HEK293 (cell line): ENCODE data around the gene CSK.

Experiments
- CTCF ChIA-PET: fragments of 350-600 bp; formaldehyde crosslinking; extraction: SDS; loops from one replicate; lab custom pipeline; 2021; ENCODE audit warnings: antibody characterized with exemption; lab: Yijun Ruan, JAX
- POLR2A ChIA-PET: fragments of 300-600 bp; formaldehyde crosslinking; extraction: SDS; loops from one replicate; lab custom pipeline; 2020; ENCODE audit warnings: antibody characterized with exemption, inconsistent platforms; lab: Yijun Ruan, JAX
- H3K27ac ChIP-seq: fragments of 200-500 bp; sonication (Bioruptor generic); 2 replicates; pipeline ENCODE4 v1.5.1; 2014; ENCODE audit warnings: low read depth, low read length, control low read depth, inconsistent platforms; ENCODE audit errors: extremely low read depth
- H3K36me3 ChIP-seq, 2 experiments: fragments of 200-500 bp in 1 of 2; sonication (Bioruptor generic) in 1 of 2; 1 replicate in 1 of 2; 2 replicates in 1 of 2; pipeline ENCODE4 v1.5.1; 2014 to 2017; ENCODE audit warnings: inconsistent platforms in 2 of 2, low read length in 2 of 2; ENCODE audit not compliant: control insufficient read depth in 2 of 2, insufficient read depth in 1 of 2
- H3K4me1 ChIP-seq: fragments of 200-500 bp; sonication (Bioruptor generic); 2 replicates; pipeline ENCODE4 v1.5.1; 2014; ENCODE audit warnings: mild to moderate bottlenecking, low read length, inconsistent platforms; ENCODE audit not compliant: control insufficient read depth, insufficient read depth
- H3K4me3 ChIP-seq: 2 replicates; pipeline ENCODE4 v1.5.1; 2011; ENCODE audit warnings: low read depth, mild to moderate bottlenecking, control low read depth, low read length, moderate library complexity
- H3K9me3 ChIP-seq: fragments of 200-500 bp; sonication (Bioruptor generic); 2 replicates; pipeline ENCODE4 v1.5.1; 2014; ENCODE audit warnings: low read depth, low read length, inconsistent platforms; ENCODE audit not compliant: control insufficient read depth, insufficient read depth
- GLIS1 ChIP-seq: fragments of 450-650 bp; formaldehyde crosslinking; IDR thresholded peaks from 2 replicates; pipeline ENCODE4 v1.5.1; 2016; ENCODE audit warnings: missing biosample characterization, missing genetic modification characterization
- HOXD13 ChIP-seq: sonication (generic); formaldehyde crosslinking; IDR thresholded peaks from 2 replicates; pipeline ENCODE4 v1.8.0; 2022; ENCODE audit warnings: missing genetic modification reagents, borderline replicate concordance
- OVOL3 ChIP-seq: fragments of 450-650 bp; formaldehyde crosslinking; IDR thresholded peaks from 2 replicates; pipeline ENCODE4 v1.5.1; 2016; ENCODE audit warnings: missing biosample characterization, missing genetic modification characterization
- PATZ1 ChIP-seq: fragments of 450-650 bp; formaldehyde crosslinking; IDR thresholded peaks from 2 replicates; pipeline ENCODE4 v1.5.1; 2016; ENCODE audit warnings: missing biosample characterization, missing genetic modification characterization
- SCRT2 ChIP-seq: fragments of 450-650 bp; formaldehyde crosslinking; IDR thresholded peaks from 2 replicates; pipeline ENCODE4 v1.5.1; 2016; ENCODE audit warnings: missing biosample characterization, missing genetic modification characterization
- TRIM28 ChIP-seq: IDR thresholded peaks from 2 replicates; pipeline ENCODE4 v1.6.1; 2011; ENCODE audit warnings: low read length, control low read depth, borderline replicate concordance
- TSHZ1 ChIP-seq: fragments of 450-650 bp; formaldehyde crosslinking; IDR thresholded peaks from 2 replicates; pipeline ENCODE4 v1.5.1; 2016; ENCODE audit warnings: missing biosample characterization, missing genetic modification characterization, borderline replicate concordance
- ZBTB1 ChIP-seq: fragments of 450-650 bp; formaldehyde crosslinking; IDR thresholded peaks from 2 replicates; pipeline ENCODE4 v1.5.1; 2016; ENCODE audit warnings: missing biosample characterization, missing genetic modification characterization
- ZBTB48 ChIP-seq: fragments of 450-650 bp; formaldehyde crosslinking; IDR thresholded peaks from 2 replicates; pipeline ENCODE4 v1.5.1; 2016; ENCODE audit warnings: missing biosample characterization, missing genetic modification characterization
- ZFHX2 ChIP-seq: fragments of 450-650 bp; formaldehyde crosslinking; conservative IDR thresholded peaks from 2 replicates; pipeline ENCODE4 v1.5.1; 2016; ENCODE audit warnings: missing biosample characterization, missing genetic modification characterization
- ZIC2 ChIP-seq: fragments of 450-650 bp; formaldehyde crosslinking; IDR thresholded peaks from 2 replicates; pipeline ENCODE4 v1.5.1; 2016; ENCODE audit warnings: missing biosample characterization, missing genetic modification characterization
- ZNF16 ChIP-seq: fragments of 450-650 bp; formaldehyde crosslinking; IDR thresholded peaks from 2 replicates; pipeline ENCODE4 v1.5.1; 2016; ENCODE audit warnings: low read depth, missing biosample characterization, missing genetic modification characterization
- ZNF18 ChIP-seq: fragments of 450-650 bp; formaldehyde crosslinking; IDR thresholded peaks from 2 replicates; pipeline ENCODE4 v1.5.1; 2016; ENCODE audit warnings: missing biosample characterization, missing genetic modification characterization
- ZNF214 ChIP-seq: fragments of 450-650 bp; formaldehyde crosslinking; IDR thresholded peaks from 2 replicates; pipeline ENCODE4 v1.5.1; 2017; ENCODE audit warnings: missing biosample characterization, mild to moderate bottlenecking, missing genetic modification characterization, borderline replicate concordance
- ZNF302 ChIP-seq: fragments of 450-650 bp; formaldehyde crosslinking; IDR thresholded peaks from 2 replicates; pipeline ENCODE4 v1.5.1; 2016; ENCODE audit warnings: missing biosample characterization, missing genetic modification characterization, low read depth
- ZNF398 ChIP-seq: fragments of 450-650 bp; formaldehyde crosslinking; IDR thresholded peaks from 2 replicates; pipeline ENCODE4 v1.5.1; 2017; ENCODE audit warnings: missing biosample characterization, missing genetic modification characterization
- ZNF670 ChIP-seq: fragments of 450-650 bp; formaldehyde crosslinking; IDR thresholded peaks from 2 replicates; pipeline ENCODE4 v1.5.1; 2016; ENCODE audit warnings: missing biosample characterization, missing genetic modification characterization, low read depth
- ZNF791 ChIP-seq: fragments of 450-650 bp; formaldehyde crosslinking; IDR thresholded peaks from 2 replicates; pipeline ENCODE4 v1.5.1; 2016; ENCODE audit warnings: missing biosample characterization, missing genetic modification characterization

CSK gene

GRCh38 chr15:74840851-74841775 is 59.2 kb downstream of the CSK start (continued):
- TF ChIP-seq ZNF18 (tag by site-specific recombination), result no peak
- TF ChIP-seq TSHZ1 (tag by site-specific recombination), result no peak
- TF ChIP-seq ZBTB1 (tag by site-specific recombination), result no peak
- TF ChIP-seq PATZ1, result no peak
- TF ChIP-seq ZNF214 (tag by site-specific recombination), result no peak
- TF ChIP-seq OVOL3 (tag by site-specific recombination), result no peak
- no peak for TF ChIP-seq HOXD13
- TF ChIP-seq ZNF16, result no peak
- TF ChIP-seq ZNF302 (tag by site-specific recombination), result no peak
- no peak for TF ChIP-seq ZNF670
- no peak for TF ChIP-seq ZBTB48

- Histone ChIP-seq H3K27ac (peak overlapping the region; percentile 86; the same call in 1 of the 2 replicates), H3K4me3 (peak overlapping the region; percentile 88)
- TF ChIP-seq TRIM28, result no peak
- no peak for TF ChIP-seq HOXD13
- 0 out of 2 replicates have a peak, but pooled peaks have one; percentile 27 for TF ChIP-seq ZFHX2 (tag by site-specific recombination)
- TF ChIP-seq ZNF791 (tag by site-specific recombination), result no peak
- TF ChIP-seq ZIC2 (tag by site-specific recombination), result 0 out of 2 replicates have a peak, but pooled peaks have one; percentile 27
- TF ChIP-seq GLIS1 (tag by site-specific recombination), result peak; percentile 94
- peak; percentile 41 for TF ChIP-seq ZNF398 (tag by site-specific recombination)
- no peak for TF ChIP-seq SCRT2 (tag by site-specific recombination)
- TF ChIP-seq, all 188 proteins: peak for 4
- H3K4me1 ChIP-seq, result peaks cover 10% of the 10 kb centered on the region
- H3K9me3 ChIP-seq, result no peaks in the 10 kb centered on the region
- H3K36me3 ChIP-seq, result peaks cover 0 to 52% of the 10 kb centered on the region in 2 experiments; a peak in 2 of 3 replicates
- POLR2A ChIA-PET, result interaction anchor here (0.6 to 2.3 kb wide), 11 partner anchors 28 to 117 kb away, joined by 3 to 12 read pairs (median 4); partner anchors contain the start of genes CSK, FAM219B and MPI
- CTCF ChIA-PET, result interaction anchor here (0.7 to 4.5 kb wide), 9 partner anchors 9 to 206 kb away, joined by 3 to 29 read pairs (median 4); no protein-coding TSS in a partner anchor
These were observed 60.1 kb downstream of the CSK start for GRCh38 chr15:74841891-74842373.
